HCT116 (cell line): ENCODE data around the gene ATP6V0B.

Source experiments
- ELF1 ChIP-seq: IDR thresholded peaks from 2 replicates; pipeline ENCODE4 v1.6.1; 2012; ENCODE audit warnings: low read depth, borderline replicate concordance
- EZH2 ChIP-seq: fragments of 200-600 bp; sonication (generic); IDR thresholded peaks from 2 replicates; pipeline ENCODE4 v1.6.1; 2017; ENCODE audit warnings: antibody characterized with exemption, mixed run types
- POLR2A ChIP-seq: IDR thresholded peaks from 2 replicates; pipeline ENCODE4 v1.7.0; 2011; ENCODE audit warnings: borderline replicate concordance; ENCODE audit not compliant: insufficient read depth, insufficient read length; ENCODE audit errors: extremely low read depth
- REST ChIP-seq: IDR thresholded peaks from 2 replicates; pipeline ENCODE4 v1.6.1; 2012; ENCODE audit warnings: low read depth
- SP1 ChIP-seq: IDR thresholded peaks from 2 replicates; pipeline ENCODE4 v1.6.1; 2012; ENCODE audit warnings: low read depth
- SRF ChIP-seq: IDR thresholded peaks from 2 replicates; pipeline ENCODE4 v1.6.1; 2012; ENCODE audit warnings: low read depth
- TCF7L2 ChIP-seq: IDR thresholded peaks from 2 replicates; pipeline ENCODE4 v1.7.0; 2011; ENCODE audit warnings: borderline replicate concordance, inconsistent platforms; ENCODE audit not compliant: insufficient read depth, insufficient read length; ENCODE audit errors: extremely low read depth
- TF ChIP-seq, protein P1 (sequence below), 3 experiments: fragments of 200-600 bp in 1 of 3; sonication (generic) in 1 of 3; IDR thresholded peaks in 2 of 3; conservative IDR thresholded peaks in 1 of 3; 2 replicates each; pipeline ENCODE4 v1.5.1; 2012 to 2017; ENCODE audit warnings: low read depth in 2 of 3, low read length in 2 of 3, antibody characterized with exemption in 1 of 3, borderline replicate concordance in 1 of 3, control low read depth in 1 of 3, mild to moderate bottlenecking in 1 of 3, mixed read lengths in 1 of 3, mixed run types in 1 of 3, moderate library complexity in 1 of 3; ENCODE audit not compliant: insufficient read depth in 1 of 3

- TF ChIP-seq ELF1: no peak
- TF ChIP-seq SP1: no peak
- no peak for TF ChIP-seq TCF7L2
- no peak for TF ChIP-seq POLR2A
- no peak for TF ChIP-seq SRF
- TF ChIP-seq REST: no peak
- TF ChIP-seq, protein P1, sequence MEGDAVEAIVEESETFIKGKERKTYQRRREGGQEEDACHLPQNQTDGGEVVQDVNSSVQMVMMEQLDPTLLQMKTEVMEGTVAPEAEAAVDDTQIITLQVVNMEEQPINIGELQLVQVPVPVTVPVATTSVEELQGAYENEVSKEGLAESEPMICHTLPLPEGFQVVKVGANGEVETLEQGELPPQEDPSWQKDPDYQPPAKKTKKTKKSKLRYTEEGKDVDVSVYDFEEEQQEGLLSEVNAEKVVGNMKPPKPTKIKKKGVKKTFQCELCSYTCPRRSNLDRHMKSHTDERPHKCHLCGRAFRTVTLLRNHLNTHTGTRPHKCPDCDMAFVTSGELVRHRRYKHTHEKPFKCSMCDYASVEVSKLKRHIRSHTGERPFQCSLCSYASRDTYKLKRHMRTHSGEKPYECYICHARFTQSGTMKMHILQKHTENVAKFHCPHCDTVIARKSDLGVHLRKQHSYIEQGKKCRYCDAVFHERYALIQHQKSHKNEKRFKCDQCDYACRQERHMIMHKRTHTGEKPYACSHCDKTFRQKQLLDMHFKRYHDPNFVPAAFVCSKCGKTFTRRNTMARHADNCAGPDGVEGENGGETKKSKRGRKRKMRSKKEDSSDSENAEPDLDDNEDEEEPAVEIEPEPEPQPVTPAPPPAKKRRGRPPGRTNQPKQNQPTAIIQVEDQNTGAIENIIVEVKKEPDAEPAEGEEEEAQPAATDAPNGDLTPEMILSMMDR (IDR thresholded peaks at IDR 0.05 in 2 of 3, conservative IDR thresholded peaks at IDR 0.05 in 1 of 3; ENCODE audit: borderline replicate concordance in 1 of 3, insufficient read depth in 1 of 3, low read depth in 2 of 3, low read length in 2 of 3): no peak
- TF ChIP-seq EZH2: no peak
These were observed 748 bp upstream of the ATP6V0B start for GRCh38 chr1:43973981-43974442.
